HG02884 (cell line): ENCODE results near the gene CDH1.
"Not testable (repeated sequence)": the region's sequence is repeated elsewhere in the genome, so short reads cannot be mapped to it uniquely, and the experiment has no call there.

Experiments used
- ATAC-seq: cut with Tn5 transposase; IDR thresholded peaks from one replicate; pipeline ENCODE4 v1.9.1; 2021; ENCODE audit warnings: mild to moderate bottlenecking, moderate library complexity; ENCODE audit not compliant: unreplicated experiment

Gene CDH1

GRCh38 chr16:68786685-68787418 lies 49.8 kb downstream of the CDH1 start:
- no peak for ATAC-seq

GRCh38 chr16:68787419-68787807 lies 50.3 kb downstream of the CDH1 start:
- not testable (repeated sequence) for ATAC-seq

DNA sequence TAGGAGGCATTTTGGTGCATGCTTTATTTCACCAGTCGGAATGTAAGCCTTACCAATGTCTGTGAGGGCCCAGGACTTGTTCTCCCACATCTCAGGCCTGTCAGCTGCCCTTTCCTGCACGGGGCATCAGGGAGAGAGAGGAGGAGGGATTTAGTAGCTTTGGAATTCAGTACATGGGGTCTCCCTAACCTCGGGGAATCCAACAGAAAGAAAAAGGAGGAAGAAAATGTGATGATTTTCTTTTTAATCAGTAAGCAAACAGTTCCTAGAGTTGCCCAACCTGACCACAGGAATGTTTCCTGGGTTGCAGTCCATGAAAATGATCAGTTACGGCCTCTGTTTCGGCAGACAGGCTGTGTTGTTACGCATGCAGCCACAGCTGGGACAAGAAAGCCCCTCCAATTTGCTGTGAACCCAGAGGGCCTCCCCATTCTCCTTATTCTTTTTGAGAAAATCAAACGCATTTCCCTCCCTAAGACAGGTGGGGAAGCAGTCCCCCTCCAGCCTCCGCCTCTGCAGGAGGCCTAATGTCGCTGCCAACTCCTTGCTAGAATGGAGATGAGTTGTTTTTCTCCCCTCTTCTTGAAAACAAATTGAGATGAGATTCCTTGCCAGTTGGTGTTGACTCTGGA lies 53.2 kb downstream of the CDH1 start:
- no peak for ATAC-seq

DNA sequence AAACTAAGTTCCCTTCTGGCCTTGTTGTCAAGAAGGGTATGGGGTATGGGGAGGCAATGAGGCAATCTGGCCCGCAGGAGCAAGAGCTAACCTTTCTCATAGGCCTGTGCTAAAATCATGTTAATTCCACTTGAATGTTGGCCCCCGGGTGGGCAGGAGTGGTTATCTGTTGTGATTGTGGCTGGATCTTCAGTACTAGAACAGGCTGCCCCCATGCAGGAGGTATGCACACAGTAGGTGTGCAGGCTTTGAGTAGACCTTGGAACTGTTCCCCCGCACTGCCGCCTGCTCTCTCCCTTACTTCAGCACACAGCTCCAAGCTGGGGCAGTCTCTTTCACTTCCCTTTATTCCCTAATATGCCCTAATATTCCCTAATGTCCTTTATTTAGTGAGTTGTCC lies 53.9 kb downstream of the CDH1 start:
- ATAC-seq, result no peak

- no peak for ATAC-seq
Measured at GRCh38 chr16:68792465-68793324, 55.6 kb downstream of the CDH1 start.

DNA sequence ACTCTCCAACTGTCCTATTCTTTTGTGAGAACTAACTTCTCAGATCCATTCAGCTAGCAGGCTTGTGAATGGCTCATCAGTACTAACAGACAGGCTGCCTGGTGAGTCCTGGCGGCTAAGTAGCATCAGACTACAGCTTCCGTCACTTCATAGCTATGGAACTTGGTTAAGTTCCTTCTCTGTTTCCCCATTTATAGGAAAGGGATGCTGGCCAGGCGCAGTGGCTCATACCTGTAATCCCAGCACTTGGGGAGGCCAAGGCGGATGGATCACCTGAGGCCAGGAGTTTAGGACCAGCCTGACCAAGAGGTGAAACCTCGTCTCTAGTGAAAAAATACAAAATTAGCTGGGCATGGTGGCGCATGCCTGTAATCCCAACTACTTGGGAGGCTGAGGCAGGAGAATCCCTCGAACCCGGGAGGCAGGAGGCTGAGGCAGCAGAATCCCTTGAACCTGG lies 56.3 kb downstream of the CDH1 start:
- no peak for ATAC-seq

DNA sequence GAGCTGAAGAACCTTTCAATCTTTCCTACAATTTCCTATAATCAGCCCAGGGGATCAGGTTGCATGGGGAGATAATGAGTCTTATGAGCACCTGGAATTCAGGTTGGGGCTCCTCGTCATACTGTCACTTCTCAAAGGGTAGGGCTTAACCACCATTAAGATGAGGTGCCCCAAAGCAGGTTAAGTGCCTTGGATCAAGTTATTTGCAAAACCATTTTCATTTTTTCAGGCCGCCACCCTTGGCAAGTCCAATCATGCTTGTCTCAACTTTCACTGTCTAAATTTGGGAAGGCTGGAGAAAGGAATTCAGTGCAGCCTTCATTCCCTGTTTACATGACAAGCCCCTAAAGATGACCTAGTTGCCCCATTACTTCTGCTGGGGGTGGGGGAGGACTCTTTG lies 61.3 kb downstream of the CDH1 start:
- ATAC-seq, result no peak

DNA sequence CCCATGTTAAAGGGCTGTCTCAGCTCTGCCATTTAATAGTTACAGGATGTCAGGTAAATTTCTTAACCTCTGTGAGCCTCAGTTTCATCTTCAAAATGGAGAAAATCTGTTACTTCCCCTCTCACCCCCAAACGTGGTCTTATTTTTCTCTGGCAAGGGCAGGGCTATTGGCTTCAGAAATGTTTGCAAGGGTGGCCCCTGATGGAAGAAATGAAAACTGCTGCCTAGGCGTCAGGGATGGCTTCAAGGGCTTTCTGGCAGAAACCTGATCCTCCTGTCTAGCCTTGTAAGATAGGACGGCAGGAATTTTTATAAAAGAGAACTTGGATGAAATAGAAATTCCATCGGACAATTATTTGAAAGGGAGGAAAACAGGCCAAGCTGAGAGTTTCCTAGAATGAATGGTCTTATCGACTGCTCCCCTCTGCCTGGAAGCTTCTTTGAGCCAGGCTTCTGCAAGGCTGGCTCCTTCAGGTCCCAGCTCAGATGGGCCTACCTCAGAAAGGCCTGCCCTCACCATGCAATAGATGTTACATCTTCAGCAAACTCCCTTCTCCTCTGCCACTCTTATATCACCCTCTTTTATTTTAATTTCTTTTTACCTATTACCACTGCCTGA lies 63.3 kb downstream of the CDH1 start:
- ATAC-seq, result no peak

DNA sequence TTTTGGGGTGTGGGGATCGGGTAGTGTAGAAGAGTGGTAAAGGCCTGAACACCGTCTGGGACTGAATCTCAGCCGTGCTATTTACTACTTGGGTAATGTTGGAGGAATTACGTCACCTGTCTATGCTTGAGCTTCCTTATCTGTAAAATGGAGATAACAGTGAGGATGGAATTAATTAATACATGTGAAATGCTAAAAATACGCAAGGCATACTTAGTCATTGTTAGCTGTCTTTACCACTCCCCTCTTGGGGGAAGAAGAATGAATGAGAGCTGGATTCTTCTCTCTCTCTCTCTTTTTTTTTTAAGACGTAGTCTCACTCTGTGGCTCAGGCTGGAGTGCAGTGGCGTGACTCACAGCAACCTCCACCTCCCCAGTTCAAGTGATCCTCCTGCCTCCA lies 65.1 kb downstream of the CDH1 start:
- no peak for ATAC-seq

- ATAC-seq, result no peak
Measured at GRCh38 chr16:68806422-68806821, 69.3 kb downstream of the CDH1 start.

DNA sequence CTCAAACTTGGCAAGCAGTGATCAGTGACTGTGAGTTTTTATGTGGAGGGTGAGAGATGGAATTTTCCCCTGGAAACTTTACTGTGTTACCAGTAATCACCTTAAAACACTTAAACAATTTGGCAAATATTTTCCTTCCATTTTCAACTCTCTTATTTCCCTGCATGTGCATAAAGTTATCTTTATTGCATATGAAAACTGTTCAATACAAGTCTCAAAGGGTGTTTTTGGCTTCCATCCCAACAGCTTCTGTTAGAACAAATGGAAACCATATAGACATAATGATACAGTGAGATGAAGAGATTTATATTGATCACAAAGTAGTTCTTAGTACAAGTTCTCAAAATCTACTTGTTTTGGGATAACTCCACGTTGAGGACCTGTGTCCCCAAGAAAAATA lies 69.9 kb downstream of the CDH1 start:
- no peak for ATAC-seq

- no peak for ATAC-seq
Measured at GRCh38 chr16:68814516-68814915, 77.4 kb downstream of the CDH1 start.

- no peak for ATAC-seq
Measured at GRCh38 chr16:68823401-68824135, 86.5 kb downstream of the CDH1 start.

DNA sequence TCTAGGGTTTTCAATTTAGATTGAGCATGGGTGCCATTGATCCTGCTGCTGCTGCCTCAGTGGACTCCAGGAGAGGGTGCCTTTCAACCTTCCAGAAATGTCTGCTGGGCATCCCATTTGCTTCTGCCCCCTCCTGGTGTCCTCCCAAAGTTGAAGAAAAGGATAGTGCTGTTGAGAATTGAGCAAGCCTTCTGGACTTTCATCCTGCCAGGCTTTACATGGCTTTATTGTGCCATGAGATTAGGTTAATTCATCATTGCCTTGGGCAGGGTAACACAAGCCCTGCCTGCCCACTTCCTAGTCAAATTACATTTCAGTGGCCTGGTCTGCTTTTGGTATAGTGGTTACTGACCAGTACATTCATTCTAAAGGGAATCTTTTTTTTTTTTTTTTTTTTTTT lies 88.3 kb downstream of the CDH1 start:
- no peak for ATAC-seq

DNA sequence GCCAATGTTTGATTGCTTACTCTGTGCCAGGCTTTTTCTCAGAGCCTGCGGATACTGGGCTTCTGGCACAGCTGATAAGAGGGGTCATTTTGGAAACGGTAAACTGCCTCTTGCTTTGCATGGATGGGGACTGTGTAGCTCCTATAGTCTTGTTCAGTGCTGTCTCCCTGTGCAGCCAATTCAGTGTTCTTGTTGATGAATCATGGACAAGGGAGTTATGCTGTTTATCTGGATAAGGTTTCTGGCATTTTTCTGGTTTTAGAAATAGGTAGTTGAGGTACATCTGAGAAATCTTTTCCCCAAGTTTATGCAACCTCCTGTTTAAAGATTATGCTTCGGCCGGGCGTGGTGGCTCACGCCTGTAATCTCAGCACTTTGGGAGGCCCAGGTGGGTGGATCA lies 89.6 kb downstream of the CDH1 start:
- no peak for ATAC-seq

DNA sequence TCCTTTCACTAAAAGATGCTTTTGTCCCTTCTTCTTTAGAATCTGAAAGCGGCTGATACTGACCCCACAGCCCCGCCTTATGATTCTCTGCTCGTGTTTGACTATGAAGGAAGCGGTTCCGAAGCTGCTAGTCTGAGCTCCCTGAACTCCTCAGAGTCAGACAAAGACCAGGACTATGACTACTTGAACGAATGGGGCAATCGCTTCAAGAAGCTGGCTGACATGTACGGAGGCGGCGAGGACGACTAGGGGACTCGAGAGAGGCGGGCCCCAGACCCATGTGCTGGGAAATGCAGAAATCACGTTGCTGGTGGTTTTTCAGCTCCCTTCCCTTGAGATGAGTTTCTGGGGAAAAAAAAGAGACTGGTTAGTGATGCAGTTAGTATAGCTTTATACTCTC lies 96.2 kb downstream of the CDH1 start:
- no peak for ATAC-seq

DNA sequence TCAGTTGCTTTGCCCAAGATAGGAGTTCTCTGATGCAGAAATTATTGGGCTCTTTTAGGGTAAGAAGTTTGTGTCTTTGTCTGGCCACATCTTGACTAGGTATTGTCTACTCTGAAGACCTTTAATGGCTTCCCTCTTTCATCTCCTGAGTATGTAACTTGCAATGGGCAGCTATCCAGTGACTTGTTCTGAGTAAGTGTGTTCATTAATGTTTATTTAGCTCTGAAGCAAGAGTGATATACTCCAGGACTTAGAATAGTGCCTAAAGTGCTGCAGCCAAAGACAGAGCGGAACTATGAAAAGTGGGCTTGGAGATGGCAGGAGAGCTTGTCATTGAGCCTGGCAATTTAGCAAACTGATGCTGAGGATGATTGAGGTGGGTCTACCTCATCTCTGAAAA lies 97.5 kb downstream of the CDH1 start:
- no peak for ATAC-seq

DNA sequence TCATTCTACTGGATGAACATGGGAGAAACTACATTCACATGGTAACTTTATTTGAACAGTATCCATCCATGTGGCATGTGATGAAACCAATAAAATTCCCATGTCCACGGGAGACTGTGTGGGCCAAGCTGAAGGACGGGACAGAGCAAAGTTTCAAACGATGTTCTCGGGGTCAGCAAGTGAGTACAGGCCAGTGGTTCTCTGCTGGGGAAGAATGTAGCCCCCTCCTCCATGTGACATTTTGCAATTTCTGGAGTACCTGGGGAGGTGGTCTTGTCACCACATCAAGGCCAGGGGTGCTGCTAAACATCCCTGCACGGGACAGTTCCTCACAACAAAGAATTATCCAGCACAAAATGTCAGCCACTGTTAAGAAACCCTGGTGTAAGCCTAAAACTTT lies 98.9 kb downstream of the CDH1 start:
- no peak for ATAC-seq

DNA sequence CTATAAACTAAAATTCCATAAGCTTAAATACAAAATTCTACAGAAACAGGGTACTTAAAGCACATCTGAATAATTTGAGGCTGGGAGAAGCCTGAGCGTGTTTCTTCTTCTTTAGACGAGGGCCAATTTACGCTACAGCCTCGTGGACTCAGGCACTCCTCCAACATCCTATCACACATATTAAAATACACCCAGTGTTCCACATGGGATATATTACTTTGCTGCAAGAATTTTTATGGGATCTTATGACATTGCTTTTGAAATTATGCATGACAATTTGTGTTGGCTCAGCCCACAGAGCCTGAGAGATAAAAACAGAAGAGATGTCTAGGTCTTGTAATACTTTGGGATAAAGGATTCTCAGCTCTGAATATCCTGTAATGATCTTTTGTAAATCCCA lies 102.7 kb downstream of the CDH1 start:
- ATAC-seq, result no peak

- ATAC-seq, result not testable (repeated sequence)
Measured at GRCh38 chr16:68842964-68843481, 105.9 kb downstream of the CDH1 start.
